Stimulated activated CD4-positive, alpha-beta T cell treated with anti-CD3 and anti-CD28 coated beads, Interleukin-4, amount 100 ng/mL, for 1 hour (primary cell): ENCODE data around the gene LRRC8E.
A peak's percentile ranks its signal among the peaks of the same experiment; 100 is the strongest.

Source experiments
- DNase-seq: peaks from one replicate; pipeline ENCODE4 v3.0.0-alpha.2; 2020

The LRRC8E gene

GRCh38 chr19:7933828-7934725 is 45.8 kb downstream of the LRRC8E start:
- no peak for DNase-seq

GRCh38 chr19:7934766-7935165 is 46.5 kb downstream of the LRRC8E start:
- DNase-seq: no peak

GRCh38 chr19:7940841-7941240 is 52.5 kb downstream of the LRRC8E start:
- DNase-seq: no peak

- no peak for DNase-seq
These were observed 53.7 kb downstream of the LRRC8E start for GRCh38 chr19:7941895-7942596.

GRCh38 chr19:7942981-7943443 is 54.7 kb downstream of the LRRC8E start:
- no peak for DNase-seq

- DNase-seq: peak; percentile 98
These were observed 55.3 kb downstream of the LRRC8E start, which contains the start of gene TIMM44 for GRCh38 chr19:7943444-7944176. TIMM44 (minus strand) TSS chr19:7943666; CDS start chr19:7943651, 15 bp downstream.

- DNase-seq: peak; percentile 87
These were observed 56.0 kb downstream of the LRRC8E start for GRCh38 chr19:7944177-7944761.

- DNase-seq: no peak
These were observed 59.6 kb downstream of the LRRC8E start for GRCh38 chr19:7947939-7948338.
